ENCODE results near the gene HTRA3.

HTRA3 gene

GRCh38 chr4:8235686-8236085, 33.9 kb upstream of the HTRA3 start:
- TF ChIP-seq, protein P1, sequence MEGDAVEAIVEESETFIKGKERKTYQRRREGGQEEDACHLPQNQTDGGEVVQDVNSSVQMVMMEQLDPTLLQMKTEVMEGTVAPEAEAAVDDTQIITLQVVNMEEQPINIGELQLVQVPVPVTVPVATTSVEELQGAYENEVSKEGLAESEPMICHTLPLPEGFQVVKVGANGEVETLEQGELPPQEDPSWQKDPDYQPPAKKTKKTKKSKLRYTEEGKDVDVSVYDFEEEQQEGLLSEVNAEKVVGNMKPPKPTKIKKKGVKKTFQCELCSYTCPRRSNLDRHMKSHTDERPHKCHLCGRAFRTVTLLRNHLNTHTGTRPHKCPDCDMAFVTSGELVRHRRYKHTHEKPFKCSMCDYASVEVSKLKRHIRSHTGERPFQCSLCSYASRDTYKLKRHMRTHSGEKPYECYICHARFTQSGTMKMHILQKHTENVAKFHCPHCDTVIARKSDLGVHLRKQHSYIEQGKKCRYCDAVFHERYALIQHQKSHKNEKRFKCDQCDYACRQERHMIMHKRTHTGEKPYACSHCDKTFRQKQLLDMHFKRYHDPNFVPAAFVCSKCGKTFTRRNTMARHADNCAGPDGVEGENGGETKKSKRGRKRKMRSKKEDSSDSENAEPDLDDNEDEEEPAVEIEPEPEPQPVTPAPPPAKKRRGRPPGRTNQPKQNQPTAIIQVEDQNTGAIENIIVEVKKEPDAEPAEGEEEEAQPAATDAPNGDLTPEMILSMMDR (IDR thresholded peaks at IDR 0.05): no peak

DNA sequence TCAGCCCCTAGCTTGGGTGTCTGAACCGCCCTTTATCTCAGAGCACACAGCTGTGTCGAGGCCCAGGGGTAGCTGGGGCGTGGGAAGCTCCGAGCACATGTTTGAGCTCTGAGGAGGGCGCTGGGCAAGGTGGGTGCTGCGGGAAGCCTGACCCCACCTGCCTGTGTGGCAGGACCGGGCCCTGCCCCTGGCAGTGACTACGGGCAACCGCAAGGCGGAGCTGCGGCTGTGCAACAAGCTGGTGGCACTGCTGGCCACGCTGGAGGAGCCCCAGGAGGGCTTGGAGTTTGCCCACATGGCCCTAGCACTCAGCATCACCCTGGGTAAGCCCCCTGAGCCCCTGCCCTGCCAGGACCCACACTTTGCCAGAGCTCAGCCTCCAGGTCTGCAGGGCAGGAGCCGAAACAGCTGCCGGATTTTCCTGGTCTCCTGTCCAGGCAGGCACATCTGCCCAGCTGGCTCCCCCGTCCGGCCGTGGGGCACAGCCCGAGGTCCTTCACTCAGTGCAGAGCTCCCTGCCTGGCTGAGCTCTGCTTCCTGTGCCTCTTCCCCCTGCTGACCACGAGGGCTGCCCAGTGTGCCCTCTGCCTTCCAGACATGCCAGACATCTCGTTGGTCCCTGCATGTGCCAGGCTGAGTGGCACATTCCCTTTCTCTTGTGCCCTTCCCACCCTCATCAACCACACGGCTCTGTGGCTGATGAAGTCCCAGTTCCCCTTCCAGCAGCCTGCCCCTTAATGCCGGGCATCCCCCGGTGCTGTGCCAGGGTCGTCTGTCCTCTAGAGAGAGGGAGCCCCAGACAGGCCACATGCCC, 33.2 kb upstream of the HTRA3 start:
- TF ChIP-seq, protein P1 (IDR thresholded peaks at IDR 0.05): no peak

- TF ChIP-seq, protein P1 (IDR thresholded peaks at IDR 0.05): no peak
Measured at GRCh38 chr4:8236920-8237195, 32.7 kb upstream of the HTRA3 start.

- TF ChIP-seq, protein P1 (IDR thresholded peaks at IDR 0.05): no peak
Measured at GRCh38 chr4:8237256-8237989, 32.1 kb upstream of the HTRA3 start.

GRCh38 chr4:8238036-8238511, 31.5 kb upstream of the HTRA3 start:
- TF ChIP-seq, protein P1 (IDR thresholded peaks at IDR 0.05): no peak

DNA sequence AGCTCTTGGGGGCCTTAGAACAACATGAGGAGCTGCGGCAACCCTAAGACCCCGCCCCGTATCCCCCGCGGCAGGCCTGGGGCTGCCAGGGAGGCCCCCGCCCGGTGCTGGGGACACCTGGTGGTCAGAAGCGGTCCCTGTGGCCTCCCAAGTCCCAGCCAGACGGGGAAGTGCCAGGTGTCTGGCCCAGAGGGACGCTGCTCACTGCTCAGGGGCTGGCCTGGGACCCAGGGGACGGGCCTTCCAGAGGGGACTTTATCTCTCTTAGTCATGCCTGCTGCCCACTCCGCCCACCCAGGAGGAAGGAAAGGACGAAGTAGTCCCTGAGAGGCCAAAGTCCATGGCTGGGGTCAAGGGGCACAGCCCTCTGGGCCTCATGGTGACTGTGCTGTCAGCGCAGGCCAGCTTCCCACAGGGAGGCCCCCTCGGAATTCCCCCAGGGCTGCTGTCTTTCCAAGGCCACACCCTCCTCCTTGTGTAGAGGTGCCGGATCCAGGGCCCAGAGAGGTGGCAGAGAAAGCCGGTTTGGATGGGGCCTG, 31.0 kb upstream of the HTRA3 start:
- TF ChIP-seq, protein P1 (IDR thresholded peaks at IDR 0.05): no peak

- TF ChIP-seq, protein P1 (IDR thresholded peaks at IDR 0.05): no peak
Measured at GRCh38 chr4:8239226-8239625, 30.3 kb upstream of the HTRA3 start.
